Left hindlimb (tissue), 1 donor: ENCODE data around the gene TICRR.
A peak's percentile ranks its signal among the peaks of the same experiment; 100 is the strongest.
"Not testable (repeated sequence)": the region's sequence is repeated elsewhere in the genome, so short reads cannot be mapped to it uniquely, and the experiment has no call there.

Source experiments
- DNase-seq: peaks from one replicate; pipeline ENCODE4 v3.0.0-alpha.2; 2018

The TICRR gene

DNA sequence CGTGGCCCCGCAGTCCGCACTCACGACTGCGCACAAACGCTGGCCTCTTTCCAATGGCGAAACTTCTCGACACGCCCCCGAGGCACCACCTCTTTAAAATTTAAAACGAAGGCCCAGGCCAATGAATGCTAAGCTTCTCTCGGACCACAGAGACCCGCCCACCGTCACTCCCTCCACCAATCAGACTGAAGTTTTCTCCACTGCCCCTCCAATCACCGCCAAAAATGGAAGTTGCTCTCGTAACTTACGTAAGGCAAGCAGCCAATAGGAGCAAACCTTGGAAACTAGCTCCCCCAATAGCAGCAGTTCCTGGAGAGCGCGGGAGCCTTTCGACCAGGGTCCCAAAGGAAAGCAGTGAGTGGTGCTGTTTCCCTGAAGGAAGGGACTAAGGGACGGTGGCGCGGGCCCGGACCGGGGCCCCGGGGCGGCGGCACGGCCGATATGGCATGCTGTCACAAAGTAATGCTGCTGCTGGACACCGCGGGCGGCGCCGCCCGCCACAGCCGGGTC, at the start of gene TICRR:
Gene TICRR (plus strand): TSS at position 324 of the 510 bp plus-strand sequence. CDS start 118 bp downstream, at position 442.
- DNase-seq, result peak; percentile 99

DNA sequence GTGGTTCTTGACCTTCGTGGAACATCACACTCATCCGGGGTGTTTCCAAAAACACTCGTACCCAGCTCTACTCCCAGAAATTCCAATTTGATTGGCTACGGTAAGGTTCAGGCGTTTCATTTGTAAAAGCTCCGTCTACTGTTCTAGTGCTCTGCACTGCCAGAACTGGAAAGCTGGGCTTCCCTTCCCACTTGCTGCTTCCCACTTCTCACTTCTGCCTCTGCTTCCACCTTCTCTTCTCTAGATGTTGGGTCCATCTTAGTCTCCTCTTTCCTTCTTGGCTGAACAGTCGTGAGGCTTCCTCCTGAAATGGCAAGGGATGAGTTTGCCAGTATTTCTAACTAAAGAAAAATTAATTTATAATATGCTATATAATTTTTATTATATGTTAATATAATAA, 49.1 kb upstream of the TICRR start:
- DNase-seq, result no peak

GRCh38 chr15:89526601-89527441, 48.4 kb upstream of the TICRR start:
- DNase-seq, result no peak

- DNase-seq, result no peak
These were observed 46.4 kb upstream of the TICRR start for GRCh38 chr15:89528757-89529352.

- DNase-seq, result no peak
These were observed 44.3 kb upstream of the TICRR start for GRCh38 chr15:89530976-89531375.

- DNase-seq, result no peak
These were observed 43.3 kb upstream of the TICRR start for GRCh38 chr15:89531796-89532537.

DNA sequence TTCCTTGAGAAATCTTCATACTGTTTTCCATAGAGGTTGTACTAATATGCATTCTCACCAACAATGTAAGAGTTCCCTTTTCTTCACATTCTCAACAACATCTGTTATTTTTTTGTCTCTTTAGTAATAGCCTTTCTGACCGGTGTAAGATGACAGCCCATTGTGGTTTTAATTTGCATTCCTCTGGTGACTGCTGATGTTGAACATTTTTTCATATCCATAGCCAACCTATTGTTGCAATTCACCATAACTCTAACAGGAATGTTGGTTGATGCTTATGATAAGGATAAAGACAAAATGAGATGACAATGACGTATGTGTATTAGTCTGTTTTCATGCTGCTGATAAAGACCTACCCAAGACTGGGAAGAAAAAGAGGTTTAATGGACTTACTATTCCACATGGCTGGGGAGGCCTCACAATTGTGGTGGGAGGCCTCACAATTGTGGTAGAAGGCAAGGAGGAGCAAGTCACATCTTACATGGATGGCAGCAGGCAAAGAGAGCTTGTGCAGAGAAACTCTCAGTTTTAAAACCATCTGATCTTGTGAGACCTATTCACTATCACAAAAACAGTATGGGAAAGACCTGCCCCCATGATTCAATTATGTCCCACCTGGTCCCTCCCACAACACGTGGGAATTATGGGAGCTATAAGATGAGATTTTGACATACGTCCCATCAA, 41.3 kb upstream of the TICRR start:
- DNase-seq, result no peak

- DNase-seq, result no peak
These were observed 36.2 kb upstream of the TICRR start for GRCh38 chr15:89539027-89539426.

- DNase-seq, result no peak
These were observed 32.9 kb upstream of the TICRR start for GRCh38 chr15:89542369-89542768.

DNA sequence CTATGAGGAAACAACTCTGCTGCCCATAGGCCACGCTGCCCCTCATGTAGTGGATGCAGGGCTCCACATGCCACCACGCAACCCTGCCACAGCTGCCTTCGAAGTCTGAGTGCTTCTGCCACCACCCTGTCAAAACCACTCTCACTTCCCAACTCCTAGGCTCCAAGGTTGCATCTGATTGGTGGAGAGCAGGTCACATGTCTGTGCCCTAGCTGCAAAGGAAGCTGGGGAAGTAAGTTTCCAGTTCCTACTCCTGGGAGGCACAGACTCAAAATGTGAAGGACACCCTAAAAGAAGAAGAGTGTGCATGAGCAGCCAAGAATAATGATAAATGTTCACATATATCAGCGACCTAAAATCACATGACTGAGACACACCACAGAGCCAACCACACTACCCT, 31.9 kb upstream of the TICRR start:
- no peak for DNase-seq

DNA sequence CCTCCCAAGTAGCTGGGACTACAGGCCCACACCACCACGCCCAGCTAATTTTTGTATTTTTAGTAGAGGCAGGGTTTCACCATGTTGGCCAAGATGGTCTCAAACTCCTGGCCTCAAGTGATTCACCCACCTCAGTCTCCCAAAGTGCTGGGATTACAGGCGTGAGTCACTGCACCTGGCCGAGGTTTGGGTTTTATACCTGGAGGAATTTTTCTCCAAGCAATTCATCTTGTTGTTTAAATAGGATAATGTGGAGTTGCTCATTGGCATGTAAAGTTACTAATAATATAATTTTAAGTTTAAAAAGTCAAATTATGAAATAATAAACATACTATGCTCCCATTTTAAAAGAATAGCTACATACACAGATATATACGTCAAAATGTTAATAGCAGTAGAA, 26.1 kb upstream of the TICRR start:
- not testable (repeated sequence) for DNase-seq

DNA sequence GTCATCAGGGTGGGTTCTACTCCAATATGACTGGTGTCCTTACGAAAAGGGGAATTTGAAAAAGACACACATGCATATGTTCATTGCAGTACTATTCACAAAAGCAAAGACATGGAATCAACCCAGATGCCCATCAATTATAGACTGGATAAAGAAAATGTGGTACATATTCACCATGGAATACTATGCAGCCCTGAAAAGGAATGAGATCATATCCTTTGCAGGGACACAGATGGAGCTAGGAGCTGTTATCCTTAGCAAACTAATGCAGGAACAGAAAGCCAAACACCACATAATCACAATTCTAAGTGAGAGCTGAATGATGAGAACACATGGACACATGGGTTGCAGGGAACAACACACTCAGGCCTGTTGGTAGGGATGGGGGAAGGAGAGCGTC, 24.8 kb upstream of the TICRR start:
- DNase-seq, result no peak

DNA sequence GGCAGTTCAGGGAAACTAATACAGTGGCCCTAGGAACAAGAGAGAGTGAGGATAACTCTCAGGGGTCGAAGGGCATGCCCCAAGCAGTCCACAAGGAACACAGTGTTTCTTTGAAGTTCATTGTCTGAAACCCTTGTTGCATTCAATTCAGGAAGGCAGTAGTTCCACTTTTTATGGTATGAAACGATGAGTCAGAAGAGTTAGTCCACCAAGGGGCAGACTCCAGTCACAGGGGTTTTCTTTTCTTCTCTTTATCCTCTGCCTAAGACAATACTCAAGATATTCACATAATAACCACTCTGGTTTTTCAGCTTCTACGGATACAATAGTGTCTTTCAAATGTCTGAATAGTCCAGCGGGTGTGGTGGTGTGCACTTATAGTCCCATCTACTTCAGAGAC, 23.7 kb upstream of the TICRR start:
- no peak for DNase-seq

- no peak for DNase-seq
These were observed 21.6 kb upstream of the TICRR start for GRCh38 chr15:89553632-89554031.

GRCh38 chr15:89554247-89554646, 21.0 kb upstream of the TICRR start:
- no peak for DNase-seq

DNA sequence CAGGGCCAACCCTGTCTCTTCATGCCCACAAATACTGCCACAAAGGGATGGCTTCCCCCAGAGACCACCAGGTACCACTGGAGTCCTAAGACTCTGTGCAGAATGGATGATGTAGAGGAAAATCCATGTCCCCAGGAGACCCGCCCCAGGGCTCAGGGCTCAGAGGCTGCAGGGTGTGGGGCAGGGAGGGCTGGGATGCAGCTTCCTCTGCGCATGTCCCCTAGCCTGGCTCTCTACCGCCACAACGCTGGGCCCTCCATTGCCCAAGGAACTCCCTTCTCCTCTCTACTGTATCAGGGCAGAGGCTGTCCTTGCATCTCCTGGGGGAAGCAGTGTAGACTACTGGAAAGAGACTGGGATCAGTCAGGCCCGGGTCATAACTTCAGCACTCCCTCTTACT, 19.5 kb upstream of the TICRR start:
- DNase-seq, result no peak

DNA sequence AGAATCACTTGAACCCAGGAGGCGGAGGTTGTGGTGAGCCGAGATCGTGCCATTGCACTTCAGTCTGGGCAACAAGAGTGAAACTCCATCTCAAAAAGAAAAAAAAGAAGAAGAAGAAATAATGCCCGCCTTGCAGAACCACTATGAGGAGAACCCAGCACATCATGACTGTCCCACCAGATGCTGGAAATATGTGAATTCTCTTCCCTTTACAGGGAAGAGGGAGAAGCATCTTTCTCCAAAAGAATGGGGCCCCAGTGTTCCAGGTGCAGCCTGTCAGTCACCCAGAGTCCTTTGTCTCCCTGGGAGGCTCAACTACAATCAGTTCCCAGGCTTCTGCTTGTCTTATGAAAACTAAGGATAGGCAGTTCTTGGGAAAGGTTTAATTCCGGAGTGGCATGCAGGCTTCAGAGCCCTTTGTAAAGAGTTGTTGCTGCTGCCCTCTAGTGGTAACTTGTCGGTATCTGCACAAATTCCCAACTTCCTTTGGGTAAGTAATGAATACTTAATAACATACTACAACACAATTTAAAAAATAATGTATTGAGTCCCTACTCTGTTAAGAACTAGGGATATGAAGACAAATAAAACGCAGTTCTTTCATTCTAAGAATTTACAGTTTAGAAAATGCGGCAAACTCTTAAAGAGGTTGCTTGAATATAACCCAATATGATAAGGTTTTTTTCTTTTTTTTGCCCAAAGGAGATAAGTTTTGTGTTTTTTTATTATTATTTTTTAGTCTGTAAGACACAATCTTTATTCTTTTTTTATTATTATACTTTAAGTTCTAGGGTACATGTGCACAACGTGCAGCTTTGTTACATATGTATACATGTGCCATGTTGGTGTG, 18.6 kb upstream of the TICRR start:
- no peak for DNase-seq

DNA sequence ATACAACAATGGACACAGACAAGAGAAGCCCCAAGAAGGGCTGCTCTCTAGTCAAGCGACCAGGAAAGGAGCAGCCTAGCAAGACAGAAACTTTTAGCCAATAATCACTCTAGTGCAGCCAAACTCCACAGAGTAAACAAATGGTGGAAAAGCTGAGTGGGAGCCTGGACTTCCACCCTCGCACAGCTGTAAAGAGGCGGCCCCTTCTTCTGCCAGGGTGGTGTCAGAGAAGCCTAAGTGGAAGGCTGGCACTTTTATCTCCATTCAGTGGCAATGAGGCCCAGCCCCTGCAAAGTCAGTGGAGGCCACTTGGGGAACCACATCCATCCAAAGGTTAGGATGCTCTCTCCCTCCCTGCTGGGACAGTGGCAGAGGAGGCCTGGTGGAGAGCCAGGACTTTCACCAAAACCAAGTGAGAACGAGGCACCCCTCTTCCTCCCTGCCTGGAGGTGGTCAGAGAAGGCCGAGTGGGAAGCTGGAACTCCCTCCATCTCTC, 15.5 kb upstream of the TICRR start:
- DNase-seq, result no peak

GRCh38 chr15:89566181-89566580, 9.1 kb upstream of the TICRR start:
- DNase-seq, result no peak

DNA sequence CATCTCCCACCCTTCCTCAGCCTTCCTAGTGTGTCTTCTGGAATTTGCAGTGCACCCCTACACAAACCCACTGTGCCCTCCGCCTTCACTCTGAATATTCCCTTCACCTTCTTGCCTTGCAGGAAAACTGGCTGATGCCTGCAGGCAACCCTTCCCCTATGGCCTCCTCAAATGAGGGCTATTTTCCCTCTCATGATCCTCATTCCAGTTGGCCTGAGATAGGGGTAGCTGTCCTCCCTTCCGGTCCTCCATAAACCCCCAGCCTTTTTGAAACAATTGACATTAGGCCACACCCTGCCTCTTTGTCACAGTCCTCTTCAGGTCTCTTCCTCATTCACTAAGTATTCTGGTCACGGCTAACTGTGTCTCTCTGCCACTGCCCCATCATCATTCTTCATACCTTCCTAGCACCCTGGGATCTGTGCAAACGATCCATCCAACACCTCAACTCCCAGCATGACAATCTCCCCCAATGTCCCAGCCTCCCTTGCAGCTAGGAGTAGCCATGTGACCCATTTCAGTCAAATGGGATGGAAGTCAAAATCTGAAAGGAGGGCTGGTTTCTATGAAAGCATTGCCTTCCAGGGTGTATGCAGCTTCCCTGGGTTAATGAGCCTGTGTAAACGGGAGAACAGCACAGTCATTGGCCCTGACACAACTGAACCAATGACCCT, 8.5 kb upstream of the TICRR start:
- no peak for DNase-seq

- no peak for DNase-seq
These were observed 6.1 kb upstream of the TICRR start for GRCh38 chr15:89569090-89569745.
